Stimulated activated CD4-positive, alpha-beta T cell treated with anti-CD3 and anti-CD28 coated beads, Interleukin-15, amount 100 ng/mL, for 24 hours (primary cell): ENCODE measurements around the gene MYO19.
"Not testable (repeated sequence)": the region's sequence is repeated elsewhere in the genome, so short reads cannot be mapped to it uniquely, and the experiment has no call there.

Experiments used
- DNase-seq: peaks from one replicate; pipeline ENCODE4 v3.0.0-alpha.2; 2020

The MYO19 gene

GRCh38 chr17:36461330-36462110 lies 73.1 kb downstream of the MYO19 start:
- DNase-seq, result no peak

- DNase-seq, result no peak
These were observed 74.3 kb downstream of the MYO19 start for GRCh38 chr17:36460265-36460937.

GRCh38 chr17:36459601-36460000 lies 75.1 kb downstream of the MYO19 start:
- no peak for DNase-seq

GRCh38 chr17:36459045-36459444 lies 75.6 kb downstream of the MYO19 start:
- no peak for DNase-seq

- not testable (repeated sequence) for DNase-seq
These were observed 77.0 kb downstream of the MYO19 start for GRCh38 chr17:36457701-36458100.

GRCh38 chr17:36452888-36453287 lies 81.8 kb downstream of the MYO19 start:
- not testable (repeated sequence) for DNase-seq

GRCh38 chr17:36449997-36450396 lies 84.7 kb downstream of the MYO19 start:
- not testable (repeated sequence) for DNase-seq
